ENCODE measurements around the gene DENND10. TPM values are rescaled to one million over a fixed set of nuclear protein-coding genes. Genes with fewer than 3 reads are reported as not detected.
"Not testable (repeated sequence)": the region's sequence is repeated elsewhere in the genome, so short reads cannot be mapped to it uniquely, and the experiment has no call there.

Gene DENND10
- total RNA-seq, 1 donor from 2014 or later, result 48.1 TPM

DNA sequence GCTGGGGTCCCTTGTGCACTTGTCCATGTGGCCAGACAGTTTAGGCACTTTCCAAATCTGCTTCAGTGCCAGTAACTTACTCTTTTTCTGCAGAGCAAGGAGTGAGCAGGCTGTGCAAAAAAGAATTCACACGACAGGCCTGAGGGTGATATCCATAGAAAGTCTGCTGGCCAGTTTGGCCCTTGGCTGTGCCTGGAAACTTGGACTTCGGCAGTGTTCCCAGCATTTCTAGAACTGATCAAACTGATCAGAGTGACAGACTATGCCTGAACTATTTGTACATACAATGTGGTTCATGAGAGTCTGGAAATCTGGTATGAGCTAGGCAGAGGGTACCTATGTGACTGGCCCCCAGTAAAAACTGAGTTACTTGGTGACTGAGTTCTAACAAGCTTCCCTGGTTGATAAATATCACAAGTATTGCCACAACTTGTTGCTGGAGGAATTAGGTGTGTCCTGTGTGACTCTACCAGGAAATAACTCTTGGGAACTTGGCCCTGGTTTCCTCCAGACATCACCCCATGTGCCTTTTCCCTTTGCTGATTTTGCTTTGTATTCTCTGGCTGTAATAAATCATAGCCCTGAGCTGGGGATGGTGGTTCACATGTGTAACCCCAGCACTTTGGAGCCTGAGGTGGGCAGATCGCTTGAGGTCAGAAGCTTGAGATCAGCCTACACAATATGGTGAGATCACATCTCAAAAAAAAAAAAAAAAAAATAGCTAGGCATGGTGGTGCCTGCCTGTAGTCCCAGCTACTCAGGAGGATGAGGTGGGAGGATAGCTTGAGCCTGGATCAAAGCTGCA, 3.3 kb upstream of the DENND10 start:
- Mint-ChIP-seq H3K36me3 (ENCODE audit: low read depth) (no peaks in the 10 kb centered on the region), H3K4me1 (peaks cover 4% of the 10 kb centered on the region), H3K4me3 (no peak overlapping the region), H3K9me3 (no peaks in the 10 kb centered on the region), H3K27me3 (ENCODE audit: low read depth) (peaks cover 8% of the 10 kb centered on the region), H3K27ac (ENCODE audit: unreplicated experiment) (no peak overlapping the region)
- no peak for DNase-seq (ENCODE audit: low read depth, low spot score)
- TF ChIP-seq, protein P1, sequence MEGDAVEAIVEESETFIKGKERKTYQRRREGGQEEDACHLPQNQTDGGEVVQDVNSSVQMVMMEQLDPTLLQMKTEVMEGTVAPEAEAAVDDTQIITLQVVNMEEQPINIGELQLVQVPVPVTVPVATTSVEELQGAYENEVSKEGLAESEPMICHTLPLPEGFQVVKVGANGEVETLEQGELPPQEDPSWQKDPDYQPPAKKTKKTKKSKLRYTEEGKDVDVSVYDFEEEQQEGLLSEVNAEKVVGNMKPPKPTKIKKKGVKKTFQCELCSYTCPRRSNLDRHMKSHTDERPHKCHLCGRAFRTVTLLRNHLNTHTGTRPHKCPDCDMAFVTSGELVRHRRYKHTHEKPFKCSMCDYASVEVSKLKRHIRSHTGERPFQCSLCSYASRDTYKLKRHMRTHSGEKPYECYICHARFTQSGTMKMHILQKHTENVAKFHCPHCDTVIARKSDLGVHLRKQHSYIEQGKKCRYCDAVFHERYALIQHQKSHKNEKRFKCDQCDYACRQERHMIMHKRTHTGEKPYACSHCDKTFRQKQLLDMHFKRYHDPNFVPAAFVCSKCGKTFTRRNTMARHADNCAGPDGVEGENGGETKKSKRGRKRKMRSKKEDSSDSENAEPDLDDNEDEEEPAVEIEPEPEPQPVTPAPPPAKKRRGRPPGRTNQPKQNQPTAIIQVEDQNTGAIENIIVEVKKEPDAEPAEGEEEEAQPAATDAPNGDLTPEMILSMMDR (conservative IDR thresholded peaks at IDR 0.05), result no peak

DNA sequence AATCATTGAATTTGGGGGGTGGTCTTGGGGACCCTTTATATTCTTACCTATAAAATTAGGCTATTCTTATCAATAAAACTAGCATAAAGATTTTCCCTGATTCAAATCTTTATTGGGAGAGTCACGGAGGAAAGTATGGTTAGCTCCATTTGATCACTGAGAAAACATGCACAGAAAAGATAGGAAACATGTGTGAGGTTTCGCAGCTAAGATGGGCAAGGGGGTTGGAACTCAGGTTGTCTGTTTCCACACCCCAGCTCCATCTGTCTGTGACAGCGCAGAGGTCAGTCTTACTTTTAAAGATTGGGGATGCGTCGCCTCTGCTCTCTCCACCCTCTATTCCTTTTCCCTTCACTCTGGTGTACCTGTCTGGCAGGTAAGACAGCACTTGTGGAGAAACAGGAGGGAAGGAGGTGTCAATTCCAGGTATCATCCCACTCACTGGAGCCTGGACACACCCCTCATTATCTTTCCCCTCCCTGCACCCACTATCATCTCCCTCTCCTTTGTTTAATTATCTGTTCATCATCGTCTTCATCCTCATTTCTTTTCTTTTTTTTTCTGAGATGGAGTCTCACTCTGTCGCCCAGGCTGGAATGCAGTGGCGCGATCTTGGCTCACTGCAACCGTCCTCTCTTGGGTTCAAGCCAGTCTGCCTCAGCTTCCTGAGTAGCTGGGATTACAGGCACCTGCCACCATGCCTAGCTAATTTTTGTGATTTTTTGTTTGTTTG, 2.4 kb upstream of the DENND10 start:
- H3K27ac Mint-ChIP-seq (ENCODE audit: unreplicated experiment), result peak overlapping the region; percentile 31
- H3K36me3 Mint-ChIP-seq (ENCODE audit: low read depth), result no peaks in the 10 kb centered on the region
- H3K9me3 Mint-ChIP-seq, result no peaks in the 10 kb centered on the region
- peaks cover 4% of the 10 kb centered on the region for H3K4me1 Mint-ChIP-seq
- DNase-seq (ENCODE audit: low read depth, low spot score), result no peak
- peaks cover 8% of the 10 kb centered on the region for H3K27me3 Mint-ChIP-seq (ENCODE audit: low read depth)
- TF ChIP-seq, protein P1 (conservative IDR thresholded peaks at IDR 0.05), result no peak
- H3K4me3 Mint-ChIP-seq, result peak overlapping the region; percentile 27

DNA sequence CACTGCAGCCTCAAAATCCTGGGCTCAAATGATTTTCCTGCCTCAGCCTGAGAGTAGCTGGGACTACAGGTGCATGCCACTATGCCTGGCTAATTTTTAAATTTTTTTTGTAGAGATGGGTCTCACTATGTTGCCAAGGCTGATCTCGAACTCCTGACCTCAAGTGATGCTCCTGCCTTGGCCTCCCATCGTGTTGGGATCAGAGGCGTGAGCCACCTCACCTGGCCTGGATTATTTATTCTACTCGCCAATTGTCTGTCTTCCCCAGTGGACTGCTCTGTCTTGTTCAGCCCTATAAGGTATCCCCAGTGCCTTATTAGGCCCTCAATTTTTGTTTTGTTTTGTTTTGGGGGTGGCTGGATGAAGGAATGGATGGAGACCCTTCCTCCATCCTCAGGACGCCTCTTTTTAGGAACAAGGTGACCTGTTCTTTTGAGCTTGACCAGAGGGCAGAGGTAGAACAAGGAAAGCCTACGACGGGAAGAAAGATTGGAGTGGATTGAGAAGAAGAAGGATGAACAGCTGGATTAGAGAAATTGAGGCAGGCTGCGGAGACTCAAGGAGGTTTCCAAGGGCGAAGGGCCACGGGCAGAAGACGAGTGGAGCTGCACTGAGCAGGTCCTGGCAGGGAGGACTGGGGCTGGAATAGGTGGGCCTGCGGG, 541 bp upstream of the DENND10 start:
- no peak for DNase-seq (ENCODE audit: low read depth, low spot score)
- TF ChIP-seq, protein P1 (conservative IDR thresholded peaks at IDR 0.05), result no peak
- Mint-ChIP-seq H3K4me1 (peaks cover 4% of the 10 kb centered on the region), H3K9me3 (no peaks in the 10 kb centered on the region), H3K4me3 (peak overlapping the region; percentile 77), H3K36me3 (ENCODE audit: low read depth) (peaks cover 4% of the 10 kb centered on the region), H3K27me3 (ENCODE audit: low read depth) (peaks cover 8% of the 10 kb centered on the region), H3K27ac (ENCODE audit: unreplicated experiment) (no peak overlapping the region)

DNA sequence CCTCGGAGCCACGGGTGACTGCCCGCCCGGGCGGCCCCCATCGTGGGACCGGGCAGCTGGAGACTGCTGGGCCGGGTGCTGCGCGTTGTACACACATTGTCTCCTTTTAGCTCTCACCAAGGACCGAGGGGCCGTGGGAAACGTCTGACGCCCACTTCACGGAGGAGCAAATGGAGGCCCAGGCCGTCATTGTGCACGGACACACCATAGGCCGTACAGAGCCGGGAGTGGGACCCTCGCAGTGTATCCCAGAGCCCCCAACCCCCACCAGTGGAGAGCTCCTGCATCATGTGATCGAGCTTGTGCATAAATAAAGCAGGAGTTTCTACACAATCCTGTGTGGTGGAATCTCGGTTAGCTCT, 722 bp downstream of the DENND10 start:
- Mint-ChIP-seq H3K27me3 (ENCODE audit: low read depth) (peaks cover 8% of the 10 kb centered on the region), H3K36me3 (ENCODE audit: low read depth) (peaks cover 4% of the 10 kb centered on the region), H3K9me3 (no peaks in the 10 kb centered on the region), H3K4me1 (peaks cover 4% of the 10 kb centered on the region), H3K27ac (ENCODE audit: unreplicated experiment) (peak overlapping the region; percentile 12), H3K4me3 (peak overlapping the region; percentile 88)
- TF ChIP-seq, protein P1 (conservative IDR thresholded peaks at IDR 0.05), result no peak
- peak; percentile 23 for DNase-seq (ENCODE audit: low read depth, low spot score)

DNA sequence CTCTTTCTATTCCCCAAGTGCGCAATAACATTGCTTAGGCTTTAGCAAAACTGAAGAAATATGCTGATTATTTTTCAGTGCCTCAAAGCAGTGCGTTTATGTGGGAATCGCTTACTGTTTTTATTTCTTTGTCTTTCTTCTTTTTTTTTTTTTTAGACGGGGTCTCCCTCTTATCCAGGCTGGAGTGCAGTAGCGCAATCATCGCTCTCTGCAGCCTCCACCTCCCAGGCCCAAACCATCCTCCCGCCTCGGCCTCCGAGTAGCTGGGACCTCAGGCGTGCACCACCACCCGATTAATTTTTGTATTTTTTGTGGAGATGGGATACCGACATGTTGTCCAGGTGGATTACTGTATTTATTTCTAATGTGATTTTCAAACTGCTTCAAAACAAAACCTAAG, 1.2 kb downstream of the DENND10 start:
- Mint-ChIP-seq H3K4me3 (peak overlapping the region; percentile 88), H3K36me3 (ENCODE audit: low read depth) (peaks cover 4% of the 10 kb centered on the region), H3K27ac (ENCODE audit: unreplicated experiment) (no peak overlapping the region), H3K4me1 (peaks cover 4% of the 10 kb centered on the region), H3K27me3 (ENCODE audit: low read depth) (peaks cover 8% of the 10 kb centered on the region), H3K9me3 (no peaks in the 10 kb centered on the region)
- TF ChIP-seq, protein P1 (conservative IDR thresholded peaks at IDR 0.05), result no peak
- DNase-seq (ENCODE audit: low read depth, low spot score), result no peak

DNA sequence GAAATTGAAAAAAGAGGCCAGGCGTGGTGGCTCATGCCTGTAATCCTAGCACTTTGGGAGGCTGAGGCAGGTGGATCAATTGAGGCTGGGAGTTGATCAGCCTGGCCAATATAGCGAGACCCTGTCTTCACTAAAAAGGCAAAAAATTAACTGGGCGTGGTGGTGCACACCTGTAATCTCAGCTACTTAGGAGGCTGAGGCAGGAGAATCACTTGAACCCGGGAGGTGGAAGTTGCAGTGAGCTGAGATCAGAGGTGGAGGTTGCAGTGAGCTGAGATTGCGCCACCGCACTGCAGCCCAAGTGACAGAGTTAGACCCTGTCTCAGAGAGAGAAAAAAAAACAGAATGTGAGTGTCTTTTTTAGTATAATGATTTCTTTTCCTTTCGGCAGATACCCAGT, 2.0 kb downstream of the DENND10 start:
- not testable (repeated sequence) for DNase-seq (ENCODE audit: low read depth, low spot score)
- H3K4me3 Mint-ChIP-seq, result peak overlapping the region; percentile 51

DNA sequence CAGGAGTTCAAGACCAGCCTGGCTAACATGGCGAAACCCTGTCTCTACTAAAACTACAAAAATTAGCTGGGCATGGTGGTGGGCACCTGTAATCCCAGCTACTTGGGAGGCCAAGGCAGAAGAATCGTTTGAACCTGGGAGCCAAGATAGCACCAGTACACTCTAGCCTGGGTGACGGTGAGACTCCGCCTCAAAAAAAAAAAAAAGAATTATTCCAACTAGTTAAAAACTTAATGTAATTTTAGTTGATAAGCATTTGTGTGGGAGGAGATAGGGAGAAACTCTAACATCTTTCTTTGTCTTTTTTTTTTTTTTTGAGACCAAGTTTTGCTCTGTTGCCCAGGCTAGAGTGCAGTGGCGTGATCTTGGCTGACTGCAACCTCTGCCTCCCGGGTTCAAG, 3.2 kb downstream of the DENND10 start:
- H3K36me3 Mint-ChIP-seq (ENCODE audit: low read depth); DNase-seq (ENCODE audit: low read depth, low spot score); H3K4me1 Mint-ChIP-seq; H3K27me3 Mint-ChIP-seq (ENCODE audit: low read depth); H3K27ac Mint-ChIP-seq (ENCODE audit: unreplicated experiment); H3K9me3 Mint-ChIP-seq; H3K4me3 Mint-ChIP-seq: not testable (repeated sequence)

More for the DNA sequence above, 2.0 kb downstream of the DENND10 start:
- H3K27ac Mint-ChIP-seq (ENCODE audit: unreplicated experiment); H3K36me3 Mint-ChIP-seq (ENCODE audit: low read depth); H3K4me1 Mint-ChIP-seq; H3K27me3 Mint-ChIP-seq (ENCODE audit: low read depth); H3K9me3 Mint-ChIP-seq: not testable (repeated sequence)

DNA sequence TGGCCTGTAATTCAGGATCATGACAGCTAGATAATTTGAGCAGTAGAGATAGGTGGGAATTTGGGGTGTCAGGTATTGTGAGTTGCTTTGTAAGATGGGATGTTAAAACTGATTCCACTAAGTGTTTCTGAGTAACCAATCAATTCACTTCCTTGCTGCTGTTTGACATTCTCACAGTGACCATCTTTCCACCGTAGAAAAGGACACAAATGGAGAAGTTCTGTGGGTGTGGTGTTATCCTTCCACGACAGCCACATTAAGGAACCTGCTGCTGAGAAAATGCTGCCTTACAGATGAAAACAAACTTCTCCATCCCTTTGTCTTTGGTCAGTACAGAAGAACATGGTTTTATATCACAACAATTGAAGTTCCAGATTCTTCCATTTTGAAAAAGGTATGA, 3.9 kb downstream of the DENND10 start:
- not testable (repeated sequence) for H3K36me3 Mint-ChIP-seq (ENCODE audit: low read depth); H3K9me3 Mint-ChIP-seq; H3K27ac Mint-ChIP-seq (ENCODE audit: unreplicated experiment); DNase-seq (ENCODE audit: low read depth, low spot score); H3K27me3 Mint-ChIP-seq (ENCODE audit: low read depth); H3K4me3 Mint-ChIP-seq; H3K4me1 Mint-ChIP-seq

Measured in neural crest cell (in vitro differentiated cells).